IPS-15b (cell line): ENCODE measurements around the gene KCNIP4.

Experiments
- H3K27me3 ChIP-seq: one replicate; pipeline ENCODE4 v1.6.1; 2013; ENCODE audit warnings: low read length; ENCODE audit not compliant: control insufficient read depth, insufficient read depth
- H3K36me3 ChIP-seq: one replicate; pipeline ENCODE4 v1.6.1; 2013; ENCODE audit warnings: low read length; ENCODE audit not compliant: control insufficient read depth, insufficient read depth
- H3K4me1 ChIP-seq: one replicate; pipeline ENCODE4 v1.6.1; 2013; ENCODE audit warnings: mild to moderate bottlenecking, low read length; ENCODE audit not compliant: control insufficient read depth, insufficient read depth
- H3K4me3 ChIP-seq: one replicate; pipeline ENCODE4 v1.5.1; 2013; ENCODE audit warnings: low read depth, low read length
- H3K9ac ChIP-seq: one replicate; pipeline ENCODE4 v1.6.1; 2013; ENCODE audit warnings: low read depth, mild to moderate bottlenecking, low read length
- H3K9me3 ChIP-seq: one replicate; pipeline ENCODE4 v1.6.1; 2013; ENCODE audit warnings: mild to moderate bottlenecking, low read length; ENCODE audit not compliant: control insufficient read depth, insufficient read depth

Gene KCNIP4

DNA sequence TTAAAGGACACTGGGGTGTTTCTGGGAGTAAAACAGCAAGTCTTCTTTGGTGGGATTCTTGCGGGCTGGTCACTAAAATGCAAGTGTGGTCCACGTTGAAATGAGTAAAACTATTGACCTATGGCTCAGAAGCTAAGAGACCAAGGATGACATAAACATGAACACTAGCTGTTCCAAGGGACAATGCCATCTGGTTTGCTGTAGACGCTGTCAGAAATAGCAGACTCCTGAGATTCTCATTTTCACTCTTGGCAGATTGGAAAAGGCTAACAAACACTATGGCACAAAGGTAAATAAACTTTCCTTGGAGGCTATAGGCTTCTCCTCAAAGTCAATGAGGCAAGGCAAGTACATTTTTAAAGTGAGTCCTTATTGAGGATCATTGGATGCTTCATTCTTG is 343.6 kb downstream of the KCNIP4 start:
- no peaks in the 10 kb centered on the region for H3K36me3 ChIP-seq
- H3K4me3 ChIP-seq: no peak overlapping the region
- H3K9me3 ChIP-seq: no peaks in the 10 kb centered on the region
- no peaks in the 10 kb centered on the region for H3K4me1 ChIP-seq
- no peaks in the 10 kb centered on the region for H3K27me3 ChIP-seq
- no peak overlapping the region for H3K9ac ChIP-seq

DNA sequence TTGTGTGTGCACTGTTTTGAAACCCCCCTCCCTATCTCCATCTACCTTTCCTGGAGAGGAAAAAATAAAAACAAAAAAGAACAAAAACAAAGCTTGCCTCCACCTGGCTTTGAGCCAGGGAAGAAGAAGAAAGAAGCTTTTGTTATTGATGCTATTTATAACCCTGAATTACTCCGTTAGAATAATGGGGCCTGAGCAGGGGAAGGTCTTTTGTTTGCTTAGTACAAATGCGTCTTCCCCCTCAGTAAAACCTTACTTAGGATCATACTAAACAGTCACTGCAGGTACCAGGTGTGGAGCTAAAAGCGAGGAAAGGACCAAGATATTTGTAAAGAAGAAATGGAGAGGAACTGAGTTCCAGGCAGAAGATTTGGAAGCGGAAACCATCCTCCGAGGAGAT is 352.1 kb downstream of the KCNIP4 start:
- H3K4me3 ChIP-seq: no peak overlapping the region
- no peaks in the 10 kb centered on the region for H3K36me3 ChIP-seq
- H3K4me1 ChIP-seq: peaks cover 13% of the 10 kb centered on the region
- no peaks in the 10 kb centered on the region for H3K9me3 ChIP-seq
- H3K27me3 ChIP-seq: no peaks in the 10 kb centered on the region
- H3K9ac ChIP-seq: no peak overlapping the region

DNA sequence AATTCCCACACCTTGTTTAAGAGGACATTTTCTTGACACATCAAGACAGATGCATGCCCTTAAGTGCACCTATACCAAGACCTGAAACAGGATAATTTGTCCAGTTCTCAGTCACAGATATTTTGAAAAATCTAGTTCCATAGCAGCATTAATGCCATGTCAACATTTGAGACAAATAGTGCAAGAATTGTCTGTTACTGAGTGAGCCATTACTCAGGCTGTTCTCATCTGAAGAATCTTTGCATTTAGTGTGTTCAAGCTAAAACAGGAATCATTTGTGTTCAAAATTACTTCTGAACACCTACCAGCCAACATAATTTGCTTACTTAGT is 354.9 kb downstream of the KCNIP4 start:
- no peak overlapping the region for H3K4me3 ChIP-seq
- no peak overlapping the region for H3K9ac ChIP-seq
- no peaks in the 10 kb centered on the region for H3K9me3 ChIP-seq
- peaks cover 13% of the 10 kb centered on the region for H3K4me1 ChIP-seq
- no peaks in the 10 kb centered on the region for H3K36me3 ChIP-seq
- H3K27me3 ChIP-seq: no peaks in the 10 kb centered on the region

DNA sequence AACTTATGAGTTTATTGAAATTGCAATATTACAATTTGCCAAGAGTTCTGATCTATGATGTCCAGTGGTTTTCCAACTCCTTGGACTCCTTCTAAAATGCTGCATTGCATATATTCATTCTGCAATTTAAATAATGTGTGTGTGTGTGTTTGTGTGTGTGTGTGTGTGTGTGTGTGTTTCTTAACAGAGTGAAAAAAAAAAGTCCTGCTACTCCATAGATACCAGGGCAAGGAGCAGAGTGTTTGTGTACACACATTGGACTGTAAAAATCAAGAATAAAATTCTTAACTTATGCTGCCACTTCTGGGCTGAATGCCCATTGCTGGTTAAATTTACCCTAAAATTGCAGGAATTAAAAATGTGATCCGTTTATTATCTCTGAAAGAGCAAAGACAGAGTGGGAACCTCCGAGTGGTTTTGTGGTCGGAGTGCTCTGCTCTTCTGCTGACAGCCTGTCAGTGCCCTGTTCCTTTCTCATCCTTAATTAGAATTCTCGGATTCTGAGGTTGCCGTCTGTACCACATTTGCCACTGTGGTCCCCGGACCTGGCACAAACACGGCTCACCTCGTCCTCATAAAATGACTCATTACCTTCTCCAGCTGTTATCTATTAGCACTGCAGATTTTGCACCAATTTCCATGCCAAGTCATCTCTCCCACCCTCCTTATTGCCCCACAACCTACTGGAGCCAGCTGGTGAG is 355.5 kb downstream of the KCNIP4 start:
- Histone ChIP-seq H3K27me3 (no peaks in the 10 kb centered on the region), H3K36me3 (no peaks in the 10 kb centered on the region), H3K4me3 (no peak overlapping the region), H3K9me3 (no peaks in the 10 kb centered on the region), H3K4me1 (peaks cover 13% of the 10 kb centered on the region), H3K9ac (no peak overlapping the region)

DNA sequence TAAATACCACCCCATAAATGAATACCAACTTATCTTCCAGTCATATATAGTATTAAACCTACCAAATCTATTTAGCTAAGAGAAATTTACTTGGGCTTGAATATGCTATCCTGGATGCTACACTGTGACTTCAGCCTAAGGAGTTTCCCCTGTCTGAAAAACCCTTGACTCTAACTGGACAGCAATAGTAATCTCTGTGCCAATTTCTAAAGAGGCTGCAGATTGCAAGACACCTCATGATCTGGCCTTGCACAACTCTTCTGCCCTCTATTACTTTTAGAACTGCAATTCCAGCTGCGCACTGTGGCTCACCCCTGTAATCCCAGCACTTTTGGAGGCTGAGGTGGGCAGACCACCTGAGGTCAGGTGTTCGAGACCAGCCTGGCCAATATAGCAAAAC is 371.5 kb downstream of the KCNIP4 start:
- H3K9me3 ChIP-seq: no peaks in the 10 kb centered on the region
- H3K4me1 ChIP-seq: no peaks in the 10 kb centered on the region
- no peaks in the 10 kb centered on the region for H3K36me3 ChIP-seq
- no peak overlapping the region for H3K4me3 ChIP-seq
- H3K9ac ChIP-seq: no peak overlapping the region
- H3K27me3 ChIP-seq: no peaks in the 10 kb centered on the region

DNA sequence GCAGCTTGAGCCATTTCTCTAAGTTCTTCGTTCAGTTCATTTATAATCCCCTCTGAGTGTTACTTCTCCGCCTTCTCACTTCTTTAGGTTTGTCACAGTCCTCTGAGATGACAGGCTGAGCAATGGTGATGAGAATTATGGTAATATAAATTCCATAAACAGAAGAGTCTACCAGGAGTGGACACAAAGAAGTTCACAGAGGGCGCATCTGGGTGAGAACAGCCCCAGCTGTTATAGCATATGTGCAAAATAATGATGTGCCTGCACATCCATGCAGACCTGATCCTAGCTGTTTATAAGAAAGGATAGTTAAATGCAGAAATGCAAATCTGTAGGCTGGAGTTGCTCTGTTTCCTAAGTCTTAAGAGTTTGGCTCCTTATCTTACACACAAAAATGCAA is 377.5 kb downstream of the KCNIP4 start:
- peaks cover 8% of the 10 kb centered on the region for H3K4me1 ChIP-seq
- H3K27me3 ChIP-seq: no peaks in the 10 kb centered on the region
- no peak overlapping the region for H3K4me3 ChIP-seq
- no peak overlapping the region for H3K9ac ChIP-seq
- H3K36me3 ChIP-seq: no peaks in the 10 kb centered on the region
- no peaks in the 10 kb centered on the region for H3K9me3 ChIP-seq

DNA sequence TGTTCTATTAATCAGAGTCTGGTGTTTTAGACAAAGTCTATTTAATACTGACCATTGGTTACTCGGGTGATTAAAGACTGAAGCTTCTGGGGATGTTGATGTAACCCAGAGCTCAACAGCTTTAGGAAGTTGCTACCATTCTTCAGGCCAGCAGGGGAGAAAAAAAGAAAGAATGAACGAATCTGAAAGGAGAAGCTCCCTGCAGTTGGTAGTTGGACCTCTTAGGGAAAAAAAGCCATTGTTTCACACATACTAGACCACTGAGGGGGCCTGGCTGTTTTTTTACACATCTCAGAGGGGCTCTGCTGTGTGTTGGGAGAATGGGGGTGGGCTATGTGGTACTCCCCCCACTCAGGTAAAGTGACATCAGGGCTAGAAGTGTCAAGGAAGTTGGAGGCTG is 378.9 kb downstream of the KCNIP4 start:
- Histone ChIP-seq H3K9ac (no peak overlapping the region), H3K27me3 (no peaks in the 10 kb centered on the region), H3K9me3 (no peaks in the 10 kb centered on the region), H3K4me3 (no peak overlapping the region), H3K36me3 (no peaks in the 10 kb centered on the region), H3K4me1 (peaks cover 8% of the 10 kb centered on the region)

DNA sequence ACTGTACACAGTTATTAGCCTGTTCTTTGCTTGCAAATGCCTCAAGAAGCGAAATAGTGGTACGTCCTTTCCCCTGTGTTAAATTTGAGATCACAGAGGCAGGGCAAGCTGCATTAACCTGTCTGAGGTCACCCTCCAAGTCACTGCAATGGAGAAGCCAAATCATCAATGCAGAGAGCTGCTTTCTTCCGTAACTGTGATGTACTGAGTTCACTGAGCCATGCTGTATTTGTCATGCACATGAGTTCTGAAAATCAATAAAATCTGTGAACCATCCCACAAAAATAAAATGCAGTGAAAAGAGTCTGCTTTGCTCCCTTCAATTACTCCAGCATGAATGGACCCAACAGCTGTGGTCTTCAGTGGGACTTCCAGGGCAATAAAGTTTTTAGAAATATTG is 393.5 kb downstream of the KCNIP4 start:
- Histone ChIP-seq H3K36me3 (no peaks in the 10 kb centered on the region), H3K4me1 (peaks cover 10% of the 10 kb centered on the region), H3K9me3 (no peaks in the 10 kb centered on the region), H3K9ac (no peak overlapping the region), H3K27me3 (no peaks in the 10 kb centered on the region), H3K4me3 (no peak overlapping the region)

DNA sequence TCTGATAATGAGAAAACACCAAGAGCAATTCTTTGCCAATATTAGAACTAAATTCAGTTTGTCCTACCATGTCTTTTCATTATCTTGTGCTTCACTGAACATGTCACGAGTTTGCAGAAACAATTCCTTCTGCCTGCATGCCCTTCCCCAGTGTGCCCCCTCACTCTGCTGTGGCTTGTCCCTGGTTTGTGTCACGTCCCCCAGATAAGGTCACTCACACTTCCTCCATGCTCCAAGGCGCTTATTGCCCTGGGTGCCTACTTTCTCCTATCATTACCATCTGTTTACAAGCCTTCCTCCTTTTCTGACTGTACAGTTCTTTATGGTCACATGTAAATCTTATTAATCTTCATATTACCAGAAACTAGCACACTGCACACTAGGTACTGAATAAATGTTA is 394.1 kb downstream of the KCNIP4 start:
- no peak overlapping the region for H3K9ac ChIP-seq

DNA sequence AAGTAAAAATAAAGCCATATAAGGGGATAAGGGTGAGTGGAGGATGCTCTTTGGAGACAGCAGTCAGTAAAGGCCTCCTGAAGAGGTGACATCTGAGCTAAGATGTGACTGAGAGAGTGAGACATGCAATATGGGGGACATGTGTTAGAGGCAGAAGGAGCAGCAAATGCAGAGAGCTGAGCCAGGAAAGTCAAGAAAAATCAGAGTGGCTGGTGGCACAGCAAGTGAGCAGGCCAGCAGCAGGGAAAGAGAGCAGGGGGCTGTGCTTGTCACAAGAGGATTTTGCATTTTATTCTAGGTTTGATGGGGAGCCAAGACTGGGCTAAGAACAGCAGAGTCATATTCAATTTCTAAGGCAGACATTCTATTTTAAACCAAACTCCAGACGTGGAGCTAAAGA is 394.5 kb downstream of the KCNIP4 start:
- H3K9me3 ChIP-seq: no peaks in the 10 kb centered on the region
- no peaks in the 10 kb centered on the region for H3K36me3 ChIP-seq
- H3K4me3 ChIP-seq: no peak overlapping the region
- no peaks in the 10 kb centered on the region for H3K27me3 ChIP-seq
- no peak overlapping the region for H3K9ac ChIP-seq
- peaks cover 10% of the 10 kb centered on the region for H3K4me1 ChIP-seq

More for the DNA sequence above, 394.1 kb downstream of the KCNIP4 start:
- H3K9me3 ChIP-seq: no peaks in the 10 kb centered on the region
- no peak overlapping the region for H3K4me3 ChIP-seq
- H3K27me3 ChIP-seq: no peaks in the 10 kb centered on the region
- H3K36me3 ChIP-seq: no peaks in the 10 kb centered on the region
- H3K4me1 ChIP-seq: peaks cover 10% of the 10 kb centered on the region

DNA sequence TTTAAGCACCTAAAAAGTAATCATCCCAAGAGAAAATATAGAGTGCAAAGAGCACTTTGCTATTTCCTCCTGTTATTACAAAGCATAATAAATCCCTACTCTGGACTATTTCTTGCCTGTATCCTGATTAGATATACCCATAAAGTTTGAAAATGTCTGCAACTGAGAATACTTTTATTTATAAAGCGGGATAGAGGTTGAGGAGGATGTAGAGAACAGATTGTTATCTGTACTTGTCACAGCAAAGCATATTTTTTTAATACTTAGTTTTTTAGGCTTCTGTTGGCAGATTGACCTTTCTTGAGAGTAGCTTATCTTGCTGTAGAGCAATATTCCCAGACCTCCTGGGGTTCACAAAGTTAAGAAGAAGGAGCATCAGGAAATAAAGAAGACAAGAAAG is 396.1 kb downstream of the KCNIP4 start:
- Histone ChIP-seq H3K9ac (no peak overlapping the region), H3K27me3 (no peaks in the 10 kb centered on the region), H3K36me3 (no peaks in the 10 kb centered on the region), H3K4me1 (peaks cover 10% of the 10 kb centered on the region), H3K9me3 (no peaks in the 10 kb centered on the region), H3K4me3 (no peak overlapping the region)

DNA sequence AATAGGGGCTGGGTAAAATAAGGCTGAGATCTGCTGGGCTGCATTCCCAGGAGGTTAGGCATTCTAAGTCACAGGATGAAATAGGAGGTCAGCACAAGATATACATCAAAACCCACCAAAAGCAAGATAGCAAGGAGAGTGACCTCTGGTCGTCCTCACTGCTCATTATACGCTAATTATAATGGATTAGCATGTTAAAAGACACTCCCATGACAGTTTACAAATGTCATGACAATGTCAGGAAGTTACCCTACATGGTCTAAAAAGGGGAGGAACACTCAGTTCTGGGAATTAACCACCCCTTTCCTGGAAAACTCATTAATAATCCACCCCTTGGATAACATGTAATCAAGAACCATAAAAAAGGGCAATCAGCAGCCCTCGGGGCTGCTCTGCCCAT is 403.6 kb downstream of the KCNIP4 start:
- H3K4me1 ChIP-seq: peaks cover 2% of the 10 kb centered on the region

More for the DNA sequence above, 403.6 kb downstream of the KCNIP4 start:
- H3K27me3 ChIP-seq: no peaks in the 10 kb centered on the region
- H3K36me3 ChIP-seq: no peaks in the 10 kb centered on the region
- no peaks in the 10 kb centered on the region for H3K9me3 ChIP-seq
- H3K4me3 ChIP-seq: no peak overlapping the region
- H3K9ac ChIP-seq: no peak overlapping the region
